ENCODE results near the gene TMEM219. TPM values are rescaled to one million over a fixed set of nuclear protein-coding genes. Genes with fewer than 3 reads are reported as not detected.
A peak's percentile ranks its signal among the peaks of the same experiment; 100 is the strongest.

TMEM219 gene
- total and polyA plus RNA-seq, 4 donors = 56.4 to 210 (median 134) TPM

DNA sequence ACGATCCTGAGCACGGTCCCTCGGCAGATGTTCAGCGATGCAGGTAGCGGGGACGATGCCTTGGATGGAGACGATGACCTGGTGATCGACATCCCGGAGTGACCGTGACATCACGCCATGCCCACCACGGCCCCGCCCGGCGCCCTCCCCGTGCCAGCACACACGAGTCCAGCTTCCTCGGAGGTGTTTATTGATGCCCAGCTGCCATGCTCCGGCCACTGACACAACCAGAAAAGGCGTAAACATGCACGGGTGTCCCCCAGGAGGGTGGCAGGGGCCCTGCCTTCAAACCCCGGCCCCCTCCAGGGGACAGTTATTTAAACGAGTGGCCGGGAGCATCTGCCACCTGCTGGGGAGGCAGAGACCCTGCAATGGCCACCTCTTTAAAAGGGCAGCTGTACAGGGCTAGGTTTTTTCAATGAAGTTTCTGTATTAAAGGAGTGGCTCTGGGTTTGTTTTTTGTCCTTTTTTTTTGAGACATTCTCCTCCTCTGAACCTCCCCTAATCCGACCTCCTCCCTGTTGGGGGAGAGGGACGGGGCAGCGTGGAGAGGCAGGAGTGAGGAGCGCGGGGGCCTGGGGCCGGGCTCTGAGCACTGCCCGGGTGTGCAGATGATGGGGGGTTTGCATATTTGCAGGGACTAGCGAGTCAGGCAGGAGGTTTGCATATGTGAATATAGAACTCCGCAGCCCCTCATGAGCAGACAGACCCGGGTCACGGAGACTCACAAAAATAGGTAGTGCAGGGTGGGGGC is 43.6 kb downstream of the TMEM219 start:
- no peak overlapping the region for H3K27ac ChIP-seq (ENCODE audit: low read depth in 1 of 2, low read length in 1 of 2)
- WGBS, 2 donors = 56 to 65% methylated on average over 35 of the region's 35 CpGs
- TF ChIP-seq, protein P1, sequence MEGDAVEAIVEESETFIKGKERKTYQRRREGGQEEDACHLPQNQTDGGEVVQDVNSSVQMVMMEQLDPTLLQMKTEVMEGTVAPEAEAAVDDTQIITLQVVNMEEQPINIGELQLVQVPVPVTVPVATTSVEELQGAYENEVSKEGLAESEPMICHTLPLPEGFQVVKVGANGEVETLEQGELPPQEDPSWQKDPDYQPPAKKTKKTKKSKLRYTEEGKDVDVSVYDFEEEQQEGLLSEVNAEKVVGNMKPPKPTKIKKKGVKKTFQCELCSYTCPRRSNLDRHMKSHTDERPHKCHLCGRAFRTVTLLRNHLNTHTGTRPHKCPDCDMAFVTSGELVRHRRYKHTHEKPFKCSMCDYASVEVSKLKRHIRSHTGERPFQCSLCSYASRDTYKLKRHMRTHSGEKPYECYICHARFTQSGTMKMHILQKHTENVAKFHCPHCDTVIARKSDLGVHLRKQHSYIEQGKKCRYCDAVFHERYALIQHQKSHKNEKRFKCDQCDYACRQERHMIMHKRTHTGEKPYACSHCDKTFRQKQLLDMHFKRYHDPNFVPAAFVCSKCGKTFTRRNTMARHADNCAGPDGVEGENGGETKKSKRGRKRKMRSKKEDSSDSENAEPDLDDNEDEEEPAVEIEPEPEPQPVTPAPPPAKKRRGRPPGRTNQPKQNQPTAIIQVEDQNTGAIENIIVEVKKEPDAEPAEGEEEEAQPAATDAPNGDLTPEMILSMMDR (IDR thresholded peaks at IDR 0.05; ENCODE audit: control extremely low read depth, extremely low read depth) = peak; percentile 35

DNA sequence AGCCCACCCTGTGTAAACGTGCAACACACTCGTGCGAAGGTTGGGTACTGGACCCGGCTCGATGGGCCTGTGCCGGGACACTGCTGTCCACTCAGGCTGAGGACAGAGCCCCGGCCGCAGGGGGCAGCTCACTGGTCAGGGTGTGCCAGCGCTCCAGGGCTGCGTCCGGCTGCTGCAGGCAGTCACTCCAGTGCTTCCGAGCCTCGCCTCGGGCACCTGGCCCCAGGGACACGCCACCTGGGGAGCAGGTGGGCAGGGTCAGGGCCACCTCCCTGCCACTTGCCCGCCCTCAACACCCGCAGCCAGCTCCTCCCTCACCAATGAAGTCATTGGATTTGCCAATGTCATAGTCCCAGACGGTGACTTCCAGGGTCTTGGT is 44.2 kb downstream of the TMEM219 start:
- Histone ChIP-seq H3K27me3 (ENCODE audit: control insufficient read depth in 3 of 3, insufficient read depth in 3 of 3, low read length in 2 of 3) (peaks cover 3 to 17% (median 4%) of the 10 kb centered on the region in 3 donors), H3K9ac (ENCODE audit: insufficient read depth in 1 of 2, low read length in 2 of 2) (no peak overlapping the region), H3K27ac (ENCODE audit: low read depth in 1 of 2, low read length in 1 of 2) (no peak overlapping the region), H3K4me1 (ENCODE audit: control insufficient read depth in 5 of 5, insufficient read depth in 5 of 5, low read length in 5 of 5) (peaks cover 0 to 5% (median 0%) of the 10 kb centered on the region in 5 donors), H3K9me3 (ENCODE audit: control insufficient read depth in 4 of 4, insufficient read depth in 3 of 4, low read length in 3 of 4) (peaks cover 0 to 3% (median 0%) of the 10 kb centered on the region in 4 donors), H3K4me3 (no peak overlapping the region), H3K36me3 (ENCODE audit: control insufficient read depth in 4 of 4, insufficient read depth in 4 of 4, low read length in 4 of 4) (peaks cover 0 to 18% (median 1%) of the 10 kb centered on the region in 4 donors)
- WGBS, 2 donors = 86 to 91% methylated on average over 18 of the region's 18 CpGs
- no peak for ATAC-seq (ENCODE audit: insufficient read depth, low FRiP score)
- TF ChIP-seq, protein P1 (IDR thresholded peaks at IDR 0.05; ENCODE audit: control extremely low read depth, extremely low read depth) = no peak
- DNase-seq = no peak

More for the DNA sequence above, 43.6 kb downstream of the TMEM219 start:
- Histone ChIP-seq H3K9ac (ENCODE audit: insufficient read depth in 1 of 2, low read length in 2 of 2) (no peak overlapping the region), H3K36me3 (ENCODE audit: control insufficient read depth in 4 of 4, insufficient read depth in 4 of 4, low read length in 4 of 4) (peaks cover 0 to 23% (median 1%) of the 10 kb centered on the region in 4 donors), H3K27me3 (ENCODE audit: control insufficient read depth in 3 of 3, insufficient read depth in 3 of 3, low read length in 2 of 3) (peaks cover 3 to 14% (median 4%) of the 10 kb centered on the region in 3 donors), H3K4me3 (no peak overlapping the region), H3K4me1 (ENCODE audit: control insufficient read depth in 5 of 5, insufficient read depth in 5 of 5, low read length in 5 of 5) (peaks cover 0 to 3% (median 0%) of the 10 kb centered on the region in 5 donors), H3K9me3 (ENCODE audit: control insufficient read depth in 4 of 4, insufficient read depth in 3 of 4, low read length in 3 of 4) (peaks cover 0 to 3% (median 0%) of the 10 kb centered on the region in 4 donors)
- ATAC-seq (ENCODE audit: insufficient read depth, low FRiP score) (peak; percentile 58), DNase-seq (peak in 2 of 3 donors; percentile 24 to 39)

DNA sequence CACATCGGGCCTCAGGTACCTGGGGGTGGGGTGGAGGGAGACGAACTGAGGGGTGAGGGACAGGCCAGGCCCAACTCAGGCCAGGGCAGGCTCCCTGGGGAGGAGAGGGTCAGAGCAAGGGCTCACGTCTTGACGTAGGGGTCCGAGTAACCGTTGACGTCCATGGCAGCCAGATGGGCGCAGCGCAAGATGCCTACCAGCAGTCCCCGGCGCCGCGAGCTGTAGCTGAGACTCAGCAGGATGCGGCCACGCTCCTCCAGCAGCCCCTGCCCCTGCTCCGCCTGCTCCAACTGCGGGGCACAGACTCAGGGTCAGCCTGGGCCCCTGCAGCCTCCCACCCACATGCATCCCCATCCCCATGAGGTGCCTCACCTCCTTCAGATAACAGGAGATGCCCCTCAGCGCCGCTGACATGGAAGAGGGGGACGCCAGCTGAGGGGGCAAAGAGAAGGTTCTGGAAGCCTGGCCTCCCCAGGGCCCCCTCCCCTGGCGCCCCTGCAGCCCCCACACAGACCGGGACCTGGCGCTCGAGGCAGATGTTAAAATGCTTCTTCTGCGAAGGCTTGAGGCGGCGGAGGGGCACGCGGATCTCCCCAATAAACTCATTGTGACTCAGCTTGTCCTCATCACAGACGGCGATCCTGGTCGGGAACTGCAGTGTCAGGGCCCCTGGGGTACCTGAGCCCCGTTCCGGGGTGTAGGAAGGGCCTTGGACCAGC is 44.9 kb downstream of the TMEM219 start:
- Histone ChIP-seq H3K27me3 (ENCODE audit: control insufficient read depth in 3 of 3, insufficient read depth in 3 of 3, low read length in 2 of 3) (peaks cover 3 to 23% (median 4%) of the 10 kb centered on the region in 3 donors), H3K4me1 (ENCODE audit: control insufficient read depth in 5 of 5, insufficient read depth in 5 of 5, low read length in 5 of 5) (peaks cover 0 to 7% (median 0%) of the 10 kb centered on the region in 5 donors), H3K27ac (ENCODE audit: low read depth in 1 of 2, low read length in 1 of 2) (no peak overlapping the region), H3K36me3 (ENCODE audit: control insufficient read depth in 4 of 4, insufficient read depth in 4 of 4, low read length in 4 of 4) (peaks cover 0 to 12% (median 1%) of the 10 kb centered on the region in 4 donors), H3K9ac (ENCODE audit: insufficient read depth in 1 of 2, low read length in 2 of 2) (no peak overlapping the region), H3K4me3 (no peak overlapping the region), H3K9me3 (ENCODE audit: control insufficient read depth in 4 of 4, insufficient read depth in 3 of 4, low read length in 3 of 4) (peaks cover 0 to 3% (median 0%) of the 10 kb centered on the region in 4 donors)
- ATAC-seq (ENCODE audit: insufficient read depth, low FRiP score) (no peak), DNase-seq (no peak)
- WGBS, 2 donors = 89% methylated on average over 33 to 34 of the region's 34 CpGs
- TF ChIP-seq, protein P1 (IDR thresholded peaks at IDR 0.05; ENCODE audit: control extremely low read depth, extremely low read depth) = no peak
